ENCODE results near the gene DPM1.

The DPM1 gene

GRCh38 chr20:50904067-50904570 lies 54.2 kb downstream of the DPM1 start:
- peaks cover 12 to 49% of the 10 kb centered on the region in 2 experiments for H3K36me3 ChIP-seq (ENCODE audit: control insufficient read depth in 1 of 2, insufficient read depth in 2 of 2, low read depth in 1 of 2, low read length in 2 of 2)
- no peak overlapping the region for H3K4me3 ChIP-seq (ENCODE audit: insufficient read depth in 1 of 2, low read depth in 1 of 2, low read length in 2 of 2)
- H4K91ac ChIP-seq (ENCODE audit: low read length): no peak overlapping the region
- H3K18ac ChIP-seq (ENCODE audit: low read depth in 1 of 2, low read length in 2 of 2): no peak overlapping the region
- no peaks in the 10 kb centered on the region for H3K27me3 ChIP-seq (ENCODE audit: control insufficient read depth in 1 of 2, insufficient read depth in 1 of 2, low read length in 2 of 2)
- H2BK12ac ChIP-seq (ENCODE audit: low read length in 2 of 2): no peak overlapping the region
- H3K79me1 ChIP-seq (replicated peaks; ENCODE audit: low read length, poor library complexity, severe bottlenecking): peaks cover 3% of the 10 kb centered on the region
- H3K23ac ChIP-seq (ENCODE audit: low read length in 2 of 2): no peak overlapping the region
- no peak for DNase-seq
- H2BK15ac ChIP-seq (ENCODE audit: low read depth, poor library complexity, severe bottlenecking): no peak overlapping the region
- no peak overlapping the region for H3K27ac ChIP-seq (ENCODE audit: low read length, poor library complexity, severe bottlenecking)
- H2BK120ac ChIP-seq (ENCODE audit: low read depth, low read length): no peak overlapping the region
- H3K9ac ChIP-seq (ENCODE audit: low read length): no peak overlapping the region
- H3K4ac ChIP-seq (ENCODE audit: low read depth in 1 of 2, low read length in 2 of 2): no peak overlapping the region
- no peak overlapping the region for H4K8ac ChIP-seq (ENCODE audit: low read length)
- no peak overlapping the region for H3K14ac ChIP-seq (ENCODE audit: low read length in 2 of 2)
- no peak overlapping the region for H2BK5ac ChIP-seq (ENCODE audit: low read depth, low read length, poor library complexity, severe bottlenecking)
- 96% methylated on average over 6 of the region's 6 CpGs for WGBS
- no peak overlapping the region for H3K4me2 ChIP-seq (ENCODE audit: low read length, poor library complexity, severe bottlenecking)
- H2AFZ ChIP-seq (ENCODE audit: low read depth, low read length): no peak overlapping the region
- no peaks in the 10 kb centered on the region for H3K9me3 ChIP-seq (ENCODE audit: control insufficient read depth, low read length)
- H2AK5ac ChIP-seq (ENCODE audit: low read length, severe bottlenecking): no peak overlapping the region
- H3K4me1 ChIP-seq (ENCODE audit: control insufficient read depth, insufficient read depth, low read depth, low read length): peaks cover 2% of the 10 kb centered on the region

DNA sequence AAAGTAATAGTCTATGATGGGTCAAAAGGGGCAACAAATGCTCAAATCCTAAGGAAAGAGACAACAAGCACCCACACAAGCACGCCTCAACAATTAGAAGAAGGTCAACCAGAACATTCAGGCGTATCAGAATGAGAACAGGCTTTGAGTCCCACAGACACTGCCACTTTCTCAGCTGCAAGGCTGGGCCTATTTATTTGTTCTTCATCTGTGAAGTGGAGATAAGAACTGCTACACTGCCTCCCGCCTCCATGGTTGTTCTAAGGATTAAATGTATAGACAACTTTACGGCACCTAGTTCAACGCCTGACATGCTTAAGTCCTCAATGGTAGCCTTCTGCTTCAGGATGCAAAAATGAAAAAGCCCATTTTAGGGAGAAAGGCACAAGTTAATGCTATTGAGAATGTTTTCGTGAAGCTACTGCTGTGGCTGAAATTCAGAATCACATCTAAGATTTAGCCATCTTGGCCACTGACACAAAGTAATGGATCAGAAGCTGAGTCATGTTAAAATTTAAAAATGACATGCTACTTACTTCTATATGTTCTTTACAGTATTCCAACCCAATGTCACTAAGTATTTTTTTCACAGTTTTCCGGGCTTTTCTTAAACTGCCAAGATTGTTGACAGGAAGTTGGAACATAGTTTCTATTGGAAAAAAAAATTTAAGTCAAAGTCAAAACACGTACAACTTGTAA lies 54.8 kb downstream of the DPM1 start:
- H3K4ac ChIP-seq (ENCODE audit: low read depth in 1 of 2, low read length in 2 of 2): no peak overlapping the region
- H3K9ac ChIP-seq (ENCODE audit: low read length): no peak overlapping the region
- no peak overlapping the region for H2BK120ac ChIP-seq (ENCODE audit: low read depth, low read length)
- H2BK15ac ChIP-seq (ENCODE audit: low read depth, poor library complexity, severe bottlenecking): no peak overlapping the region
- no peak overlapping the region for H2BK5ac ChIP-seq (ENCODE audit: low read depth, low read length, poor library complexity, severe bottlenecking)
- H3K14ac ChIP-seq (ENCODE audit: low read length in 2 of 2): no peak overlapping the region
- H3K27me3 ChIP-seq (ENCODE audit: control insufficient read depth in 1 of 2, insufficient read depth in 1 of 2, low read length in 2 of 2): no peaks in the 10 kb centered on the region
- peaks cover 2% of the 10 kb centered on the region for H3K4me1 ChIP-seq (ENCODE audit: control insufficient read depth, insufficient read depth, low read depth, low read length)
- WGBS: 92% methylated on average over 7 of the region's 8 CpGs
- no peak overlapping the region for H2AFZ ChIP-seq (ENCODE audit: low read depth, low read length)
- no peak overlapping the region for H3K4me3 ChIP-seq (ENCODE audit: insufficient read depth in 1 of 2, low read depth in 1 of 2, low read length in 2 of 2)
- H3K36me3 ChIP-seq (ENCODE audit: control insufficient read depth in 1 of 2, insufficient read depth in 2 of 2, low read depth in 1 of 2, low read length in 2 of 2): peaks cover 13 to 55% of the 10 kb centered on the region in 2 experiments
- H3K4me2 ChIP-seq (ENCODE audit: low read length, poor library complexity, severe bottlenecking): no peak overlapping the region
- H3K18ac ChIP-seq (ENCODE audit: low read depth in 1 of 2, low read length in 2 of 2): no peak overlapping the region
- H4K8ac ChIP-seq (ENCODE audit: low read length): no peak overlapping the region
- H3K27ac ChIP-seq (ENCODE audit: low read length, poor library complexity, severe bottlenecking): no peak overlapping the region
- H3K9me3 ChIP-seq (ENCODE audit: control insufficient read depth, low read length): no peaks in the 10 kb centered on the region
- no peak overlapping the region for H2AK5ac ChIP-seq (ENCODE audit: low read length, severe bottlenecking)
- peaks cover 3% of the 10 kb centered on the region for H3K79me1 ChIP-seq (replicated peaks; ENCODE audit: low read length, poor library complexity, severe bottlenecking)
- no peak overlapping the region for H2BK12ac ChIP-seq (ENCODE audit: low read length in 2 of 2)
- no peak overlapping the region for H3K23ac ChIP-seq (ENCODE audit: low read length in 2 of 2)
- no peak for DNase-seq
- no peak overlapping the region for H4K91ac ChIP-seq (ENCODE audit: low read length)

- Histone ChIP-seq H3K4me2 (ENCODE audit: low read length, poor library complexity, severe bottlenecking) (no peak overlapping the region), H2AK5ac (ENCODE audit: low read length, severe bottlenecking) (no peak overlapping the region), H3K79me1 (replicated peaks; ENCODE audit: low read length, poor library complexity, severe bottlenecking) (peaks cover 11% of the 10 kb centered on the region), H3K27me3 (ENCODE audit: control insufficient read depth in 1 of 2, insufficient read depth in 1 of 2, low read length in 2 of 2) (no peaks in the 10 kb centered on the region), H2BK120ac (ENCODE audit: low read depth, low read length) (no peak overlapping the region), H2AFZ (ENCODE audit: low read depth, low read length) (no peak overlapping the region), H3K23ac (ENCODE audit: low read length in 2 of 2) (no peak overlapping the region), H4K8ac (ENCODE audit: low read length) (no peak overlapping the region), H3K4me1 (ENCODE audit: control insufficient read depth, insufficient read depth, low read depth, low read length) (peaks cover 2% of the 10 kb centered on the region), H2BK12ac (ENCODE audit: low read length in 2 of 2) (no peak overlapping the region), H3K27ac (ENCODE audit: low read length, poor library complexity, severe bottlenecking) (no peak overlapping the region), H3K9me3 (ENCODE audit: control insufficient read depth, low read length) (no peaks in the 10 kb centered on the region), H3K36me3 (ENCODE audit: control insufficient read depth in 1 of 2, insufficient read depth in 2 of 2, low read depth in 1 of 2, low read length in 2 of 2) (peaks cover 21 to 75% of the 10 kb centered on the region in 2 experiments), H2BK15ac (ENCODE audit: low read depth, poor library complexity, severe bottlenecking) (no peak overlapping the region), H3K14ac (ENCODE audit: low read length in 2 of 2) (no peak overlapping the region), H2BK5ac (ENCODE audit: low read depth, low read length, poor library complexity, severe bottlenecking) (no peak overlapping the region), H3K18ac (ENCODE audit: low read depth in 1 of 2, low read length in 2 of 2) (no peak overlapping the region), H4K91ac (ENCODE audit: low read length) (no peak overlapping the region), H3K4ac (ENCODE audit: low read depth in 1 of 2, low read length in 2 of 2) (no peak overlapping the region), H3K4me3 (ENCODE audit: insufficient read depth in 1 of 2, low read depth in 1 of 2, low read length in 2 of 2) (no peak overlapping the region), H3K9ac (ENCODE audit: low read length) (no peak overlapping the region)
- DNase-seq: no peak
- no CpG with 5 or more reads among the region's 1 CpG for WGBS
Observed at GRCh38 chr20:50901301-50901700, 57.0 kb downstream of the DPM1 start.

GRCh38 chr20:50900261-50900660 lies 58.1 kb downstream of the DPM1 start:
- no peak overlapping the region for H2BK120ac ChIP-seq (ENCODE audit: low read depth, low read length)
- H3K27me3 ChIP-seq (ENCODE audit: control insufficient read depth in 1 of 2, insufficient read depth in 1 of 2, low read length in 2 of 2): no peaks in the 10 kb centered on the region
- WGBS: 90% methylated on average over 6 of the region's 7 CpGs
- no peak overlapping the region for H3K4ac ChIP-seq (ENCODE audit: low read depth in 1 of 2, low read length in 2 of 2)
- H3K36me3 ChIP-seq (ENCODE audit: control insufficient read depth in 1 of 2, insufficient read depth in 2 of 2, low read depth in 1 of 2, low read length in 2 of 2): peaks cover 24 to 76% of the 10 kb centered on the region in 2 experiments
- H2BK15ac ChIP-seq (ENCODE audit: low read depth, poor library complexity, severe bottlenecking): no peak overlapping the region
- H3K23ac ChIP-seq (ENCODE audit: low read length in 2 of 2): no peak overlapping the region
- no peak overlapping the region for H2BK12ac ChIP-seq (ENCODE audit: low read length in 2 of 2)
- no peak overlapping the region for H3K4me2 ChIP-seq (ENCODE audit: low read length, poor library complexity, severe bottlenecking)
- no peak for DNase-seq
- H4K91ac ChIP-seq (ENCODE audit: low read length): no peak overlapping the region
- peaks cover 13% of the 10 kb centered on the region for H3K79me1 ChIP-seq (replicated peaks; ENCODE audit: low read length, poor library complexity, severe bottlenecking)
- no peak overlapping the region for H2AFZ ChIP-seq (ENCODE audit: low read depth, low read length)
- H2BK5ac ChIP-seq (ENCODE audit: low read depth, low read length, poor library complexity, severe bottlenecking): no peak overlapping the region
- no peak overlapping the region for H3K18ac ChIP-seq (ENCODE audit: low read depth in 1 of 2, low read length in 2 of 2)
- no peak overlapping the region for H4K8ac ChIP-seq (ENCODE audit: low read length)
- H3K14ac ChIP-seq (ENCODE audit: low read length in 2 of 2): no peak overlapping the region
- H3K27ac ChIP-seq (ENCODE audit: low read length, poor library complexity, severe bottlenecking): no peak overlapping the region
- H3K4me1 ChIP-seq (ENCODE audit: control insufficient read depth, insufficient read depth, low read depth, low read length): peaks cover 4% of the 10 kb centered on the region
- H3K4me3 ChIP-seq (ENCODE audit: insufficient read depth in 1 of 2, low read depth in 1 of 2, low read length in 2 of 2): no peak overlapping the region
- H2AK5ac ChIP-seq (ENCODE audit: low read length, severe bottlenecking): no peak overlapping the region
- no peak overlapping the region for H3K9ac ChIP-seq (ENCODE audit: low read length)
- H3K9me3 ChIP-seq (ENCODE audit: control insufficient read depth, low read length): no peaks in the 10 kb centered on the region
